ENCODE data around the gene TBXAS1.

Gene TBXAS1

GRCh38 chr7:140042386-140042670 is 213.3 kb downstream of the TBXAS1 start:
- H3K4me3 ChIP-seq (ENCODE audit: low read depth, low read length), result no peak overlapping the region
- no peak for DNase-seq (ENCODE audit: low read depth)
- no peak for TF ChIP-seq CTCF (IDR thresholded peaks at IDR 0.05; ENCODE audit: control insufficient read depth, extremely low read depth, insufficient read depth)

- TF ChIP-seq CTCF (IDR thresholded peaks at IDR 0.05; ENCODE audit: control insufficient read depth, extremely low read depth, insufficient read depth), result no peak
- DNase-seq (ENCODE audit: low read depth), result no peak
- H3K4me3 ChIP-seq (ENCODE audit: low read depth, low read length), result no peak overlapping the region
Observed at GRCh38 chr7:140044251-140044650, 215.2 kb downstream of the TBXAS1 start.

- no peak overlapping the region for H3K4me3 ChIP-seq (ENCODE audit: low read depth, low read length)
- DNase-seq (ENCODE audit: low read depth), result no peak
- TF ChIP-seq CTCF (IDR thresholded peaks at IDR 0.05; ENCODE audit: control insufficient read depth, extremely low read depth, insufficient read depth), result no peak
Observed at GRCh38 chr7:140045697-140046096, 216.6 kb downstream of the TBXAS1 start.

GRCh38 chr7:140047197-140047596 is 218.1 kb downstream of the TBXAS1 start:
- TF ChIP-seq CTCF (IDR thresholded peaks at IDR 0.05; ENCODE audit: control insufficient read depth, extremely low read depth, insufficient read depth), result no peak
- no peak for DNase-seq (ENCODE audit: low read depth)
- no peak overlapping the region for H3K4me3 ChIP-seq (ENCODE audit: low read depth, low read length)

GRCh38 chr7:140048138-140048537 is 219.1 kb downstream of the TBXAS1 start:
- no peak overlapping the region for H3K4me3 ChIP-seq (ENCODE audit: low read depth, low read length)
- TF ChIP-seq CTCF (IDR thresholded peaks at IDR 0.05; ENCODE audit: control insufficient read depth, extremely low read depth, insufficient read depth), result no peak
- no peak for DNase-seq (ENCODE audit: low read depth)

- DNase-seq (ENCODE audit: low read depth), result no peak
- TF ChIP-seq CTCF (IDR thresholded peaks at IDR 0.05; ENCODE audit: control insufficient read depth, extremely low read depth, insufficient read depth), result no peak
- no peak overlapping the region for H3K4me3 ChIP-seq (ENCODE audit: low read depth, low read length)
Observed at GRCh38 chr7:140048989-140049338, 219.9 kb downstream of the TBXAS1 start.

- no peak for TF ChIP-seq CTCF (IDR thresholded peaks at IDR 0.05; ENCODE audit: control insufficient read depth, extremely low read depth, insufficient read depth)
Observed at GRCh38 chr7:140049339-140050024, 220.4 kb downstream of the TBXAS1 start.

More at GRCh38 chr7:140049339-140050024, 220.4 kb downstream of the TBXAS1 start:
- peak; percentile 74 for DNase-seq (ENCODE audit: low read depth)
- H3K4me3 ChIP-seq (ENCODE audit: low read depth, low read length), result no peak overlapping the region

All from LNCaP clone FGC (cell line).